HG02610 (cell line): ENCODE measurements around the gene TTN.

ENCODE experiments used
- ATAC-seq: cut with Tn5 transposase; IDR thresholded peaks from one replicate; pipeline ENCODE4 v1.9.1; 2021; ENCODE audit warnings: mild to moderate bottlenecking, moderate library complexity; ENCODE audit not compliant: unreplicated experiment

Gene TTN

GRCh38 chr2:178807227-178808008, at the start of gene TTN:
TTN (minus strand) TSS chr2:178807423; CDS start chr2:178804642, 2,781 bp downstream.
- no peak for ATAC-seq

GRCh38 chr2:178855151-178855550, 47.9 kb upstream of the TTN start:
- ATAC-seq: no peak

DNA sequence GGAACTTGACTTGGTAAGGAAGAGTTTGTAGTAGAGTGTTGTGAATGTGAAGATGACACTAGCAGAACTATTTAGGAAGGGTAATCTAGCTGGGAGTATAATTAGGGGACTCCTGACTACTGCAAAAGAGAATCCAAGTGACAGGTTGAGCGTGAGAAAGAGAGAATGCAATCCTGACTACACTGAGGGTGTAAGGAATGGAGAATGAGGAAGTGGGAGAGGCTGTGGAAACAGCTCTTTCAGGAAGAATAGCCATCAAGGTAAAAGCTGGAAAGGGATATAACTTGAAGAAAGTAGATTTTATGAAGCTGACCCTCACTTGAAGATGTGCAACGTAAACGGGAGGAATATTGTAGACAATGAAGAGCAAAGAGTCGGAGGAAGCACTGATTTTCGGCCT, 41.1 kb upstream of the TTN start:
- no peak for ATAC-seq

DNA sequence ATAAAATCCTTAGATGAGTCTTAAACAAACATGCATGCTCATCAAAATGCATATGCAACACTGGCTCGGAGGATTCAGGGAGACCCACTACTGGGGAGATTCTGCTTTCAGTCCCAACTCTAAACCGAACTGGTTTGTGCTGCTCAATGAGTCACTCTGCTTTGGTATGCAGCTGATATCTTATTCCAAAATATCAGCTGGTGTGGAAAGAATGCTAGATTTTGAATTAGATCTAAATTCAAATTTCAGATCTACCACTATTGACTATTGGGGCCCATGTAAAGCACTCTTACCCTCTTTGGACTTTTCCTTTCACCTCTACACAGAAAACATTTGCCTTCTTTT, 39.2 kb upstream of the TTN start:
- no peak for ATAC-seq

DNA sequence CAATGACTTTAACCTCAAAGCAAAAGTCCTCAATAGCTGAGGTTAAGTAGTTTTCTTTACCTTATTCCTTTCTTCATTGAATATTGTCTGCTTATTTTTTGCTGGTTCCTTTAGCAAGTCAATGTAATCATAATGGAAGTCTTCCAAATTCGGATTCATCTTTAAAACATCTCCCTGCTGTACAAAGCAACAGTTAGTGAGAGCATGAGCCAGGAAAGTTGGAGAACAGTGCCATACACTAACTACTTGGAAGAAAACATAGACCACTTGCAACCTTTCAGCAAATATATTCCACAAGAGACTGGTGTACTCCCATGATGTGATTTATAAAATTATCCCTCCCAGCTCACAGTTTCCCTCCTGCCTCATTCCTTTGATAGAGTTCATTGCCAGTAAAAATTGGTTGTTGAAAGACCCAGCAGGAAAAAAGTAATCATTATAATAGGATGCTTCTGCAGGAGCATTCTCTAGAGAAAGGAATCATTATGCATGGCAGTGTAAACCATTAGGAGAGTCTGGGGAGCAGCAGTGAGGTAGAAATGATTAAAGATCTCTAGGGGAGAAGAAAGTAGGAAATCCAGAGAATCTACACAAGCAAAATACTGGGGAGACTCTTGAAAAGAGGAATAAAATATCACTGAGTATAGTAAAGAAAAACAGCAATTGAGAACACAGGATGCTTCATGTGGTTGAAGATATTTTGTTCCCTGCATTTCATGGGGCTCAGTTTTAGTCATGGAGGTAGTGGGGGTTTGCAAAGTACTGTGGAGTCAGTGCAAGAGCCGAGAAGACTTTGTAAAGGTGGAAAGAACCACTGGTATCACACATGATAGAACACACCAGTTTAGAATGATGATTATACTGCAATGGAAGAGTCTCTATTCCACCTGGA, 38.6 kb upstream of the TTN start:
- no peak for ATAC-seq

DNA sequence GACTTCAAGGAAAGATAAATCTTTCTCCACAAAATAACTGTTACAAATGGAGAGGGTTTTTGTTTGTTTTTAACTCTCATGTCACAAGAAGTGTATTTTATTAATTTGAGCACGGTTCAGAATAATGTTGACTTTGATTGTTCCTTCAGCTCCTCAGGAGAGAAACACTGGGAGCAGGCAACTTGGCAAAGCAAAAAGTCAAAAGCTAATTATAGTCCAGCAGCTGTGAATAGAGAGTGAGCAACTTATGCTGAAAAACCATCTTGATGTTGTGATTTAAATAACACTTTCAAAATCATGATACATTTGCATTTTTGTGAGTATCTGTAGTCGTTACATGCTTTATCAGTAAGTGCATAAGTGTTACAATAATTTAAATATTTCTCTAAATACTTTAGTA, 37.5 kb upstream of the TTN start:
- no peak for ATAC-seq

GRCh38 chr2:178844269-178844668, 37.0 kb upstream of the TTN start:
- no peak for ATAC-seq

DNA sequence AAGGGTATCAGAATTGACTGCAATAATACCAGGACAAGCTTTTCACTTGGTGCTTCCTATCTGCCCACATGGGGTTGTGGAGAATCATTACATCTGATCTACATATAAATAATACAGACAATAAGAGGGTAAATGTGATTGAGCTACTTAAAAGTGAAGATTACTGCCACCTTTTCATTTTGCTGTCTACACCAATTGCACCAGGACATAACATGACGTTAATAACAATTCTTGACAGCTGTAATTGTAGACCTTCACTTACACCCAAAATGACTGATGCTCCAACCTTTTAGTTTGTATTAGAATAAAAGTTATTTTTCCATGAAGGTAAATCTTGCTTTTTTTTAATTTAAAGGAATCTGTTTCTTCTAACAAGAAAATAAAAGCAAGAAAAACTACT, 36.5 kb upstream of the TTN start:
- ATAC-seq: no peak

- no peak for ATAC-seq
These were observed 29.6 kb upstream of the TTN start for GRCh38 chr2:178836807-178837206.

DNA sequence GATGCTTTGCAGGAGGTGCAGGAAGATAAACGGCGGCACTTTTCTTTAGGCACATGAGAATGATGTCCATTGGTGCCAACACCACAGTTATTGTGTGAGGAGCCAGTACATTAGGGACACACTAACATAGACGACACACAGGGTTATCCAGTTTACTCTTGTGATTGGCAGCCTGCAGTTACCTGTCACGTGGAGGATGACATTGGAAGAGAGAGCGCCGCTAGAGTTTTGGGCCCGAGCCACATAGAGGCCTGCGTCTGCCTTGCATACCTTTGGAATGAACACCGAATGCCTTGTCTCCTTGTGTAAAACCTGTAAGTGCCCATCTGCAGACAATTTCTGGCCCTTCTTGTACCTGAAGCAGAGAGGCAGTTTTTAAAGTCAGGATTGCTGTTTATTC, 26.9 kb upstream of the TTN start:
- ATAC-seq: no peak

- ATAC-seq: no peak
These were observed 26.2 kb upstream of the TTN start for GRCh38 chr2:178833382-178833781.

DNA sequence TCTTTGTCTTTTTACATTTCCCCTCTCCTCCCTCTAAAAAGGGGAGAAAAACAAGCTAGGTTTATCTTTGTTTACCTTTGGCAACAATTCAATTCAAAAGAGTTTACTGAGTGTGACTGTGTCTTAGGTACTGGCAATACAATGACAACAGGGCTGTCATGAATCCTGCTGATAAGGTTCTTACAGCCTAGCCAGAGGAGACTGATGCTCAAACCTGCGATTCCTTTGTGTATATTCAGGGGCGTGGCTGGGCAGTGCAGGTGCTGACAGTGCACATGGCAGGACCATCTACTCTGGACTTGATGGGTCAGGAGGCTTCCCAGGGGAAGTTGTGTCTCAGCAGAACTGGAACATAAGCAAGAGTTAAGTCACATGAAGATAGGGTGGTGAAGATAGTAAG, 23.2 kb upstream of the TTN start:
- no peak for ATAC-seq

DNA sequence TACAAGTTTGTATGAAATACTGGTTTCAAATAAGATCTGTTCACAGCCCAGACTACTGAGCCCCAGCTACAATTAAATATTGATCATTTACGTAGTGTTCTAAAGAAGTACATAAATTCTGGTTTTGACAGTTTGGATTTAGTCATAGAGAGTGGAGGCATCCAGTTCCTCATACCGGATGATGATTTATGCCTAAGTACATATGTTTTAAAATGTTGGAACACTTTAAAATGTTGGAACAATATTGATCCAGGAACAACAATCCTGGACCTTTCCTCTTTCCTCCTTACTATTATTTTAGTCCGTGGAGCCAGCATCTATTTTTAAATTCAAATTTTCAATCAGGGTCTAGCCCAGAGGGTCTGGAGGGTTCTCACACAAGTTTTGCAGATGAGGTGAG, 22.8 kb upstream of the TTN start:
- ATAC-seq: no peak

DNA sequence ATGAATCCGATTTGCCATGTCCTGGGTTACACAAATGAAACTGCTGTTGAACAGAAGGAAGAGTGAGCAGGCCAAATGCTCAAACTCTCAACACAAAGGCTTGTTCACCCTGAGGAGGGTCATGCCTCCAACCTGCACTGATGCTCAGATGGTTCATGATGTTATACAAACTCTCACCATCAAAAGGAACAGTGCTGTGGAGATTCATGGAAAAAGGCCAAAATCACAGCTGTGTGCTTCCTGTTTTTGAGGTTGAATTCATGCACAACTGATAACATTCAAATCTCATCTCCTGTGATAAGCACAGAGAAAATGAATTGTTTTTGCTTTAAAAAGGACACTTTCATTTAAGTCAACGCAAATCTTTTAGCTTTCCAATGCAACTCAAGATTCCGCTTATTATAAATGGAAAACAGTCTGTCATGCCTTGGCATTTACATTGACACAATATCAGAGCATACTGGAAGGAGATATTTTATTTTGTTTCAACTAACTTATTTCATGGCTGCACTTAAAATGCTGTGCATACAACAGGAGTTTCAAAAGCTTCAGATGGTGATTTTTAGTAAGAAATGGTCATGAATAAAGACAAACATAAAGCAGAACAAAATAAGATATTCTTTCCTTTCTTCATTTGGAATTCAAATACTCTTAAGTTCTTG, 22.2 kb upstream of the TTN start:
- ATAC-seq: no peak

DNA sequence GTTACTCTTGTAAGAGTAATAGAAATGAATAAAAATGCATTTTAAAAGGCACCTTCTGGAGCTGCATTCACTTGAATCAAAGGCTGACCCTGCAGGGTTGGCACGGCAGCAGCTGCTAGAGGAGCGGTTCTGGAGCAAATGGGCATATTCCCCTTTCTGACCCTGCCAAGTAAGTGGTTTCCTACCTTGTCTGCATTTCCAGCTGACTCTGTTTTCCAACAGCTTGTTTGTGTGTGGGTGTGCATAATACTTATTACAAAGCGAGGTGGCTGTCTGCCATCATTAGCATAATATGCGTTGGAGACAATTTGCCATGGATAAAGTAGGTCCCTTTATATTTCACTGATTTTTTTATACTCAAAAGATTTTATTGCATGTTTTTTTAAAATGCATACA, 21.3 kb upstream of the TTN start:
- ATAC-seq: no peak

- no peak for ATAC-seq
These were observed 20.7 kb upstream of the TTN start for GRCh38 chr2:178827739-178828485.

DNA sequence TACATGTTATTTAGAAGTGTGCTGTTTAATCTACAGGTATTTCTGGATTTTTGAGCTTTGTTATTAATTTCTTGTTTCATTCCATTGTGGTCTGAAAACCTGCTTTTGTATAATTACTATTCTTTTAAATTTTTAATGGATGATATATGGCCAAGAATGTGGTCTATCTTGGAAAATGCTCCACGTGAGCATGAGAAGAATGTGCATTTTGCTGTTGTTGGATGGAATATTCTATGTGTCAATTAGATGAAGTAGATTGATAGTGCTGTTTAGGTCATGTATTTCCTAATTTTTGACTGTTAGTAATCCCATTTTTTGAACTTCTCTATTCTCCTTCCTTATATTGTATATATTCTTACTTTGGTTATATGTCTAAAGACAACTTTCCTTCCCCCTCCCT, 19.9 kb upstream of the TTN start:
- ATAC-seq: no peak

DNA sequence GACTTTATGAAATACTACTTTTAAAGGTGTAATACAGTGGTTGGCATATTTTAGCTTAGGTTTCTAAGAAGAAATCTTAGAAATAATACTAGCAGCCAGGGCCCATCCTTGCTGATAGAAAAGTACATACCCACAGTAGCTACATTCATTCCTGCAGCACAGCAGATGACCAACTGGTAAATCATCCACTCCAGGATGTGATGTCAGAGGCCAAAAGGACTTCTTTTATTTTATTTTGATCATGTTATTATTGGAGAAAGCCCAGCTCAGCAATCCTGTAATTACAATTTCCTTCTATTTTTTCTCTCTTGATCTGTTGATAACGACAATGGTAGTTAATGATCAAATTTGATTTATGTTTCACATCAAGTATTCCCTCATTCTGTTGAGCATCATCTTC, 18.0 kb upstream of the TTN start:
- ATAC-seq: no peak

- no peak for ATAC-seq
These were observed 17.0 kb upstream of the TTN start for GRCh38 chr2:178824181-178824580.

GRCh38 chr2:178819992-178820391, 12.8 kb upstream of the TTN start:
- ATAC-seq: peak; percentile 89
